CD8-positive, alpha-beta memory T cell (primary cell): ENCODE results near the gene THEMIS. TPM values are rescaled to one million over a fixed set of nuclear protein-coding genes. Genes with fewer than 3 reads are reported as not detected.
"Not testable (repeated sequence)": the region's sequence is repeated elsewhere in the genome, so short reads cannot be mapped to it uniquely, and the experiment has no call there.

Source experiments
- CTCF ChIA-PET: fragments of 350-600 bp; sonication (Branson Sonifier 250); formaldehyde crosslinking; loops from one replicate; lab custom pipeline; 2021; ENCODE audit warnings: antibody characterized with exemption; lab: Charles Lee
- POLR2A ChIA-PET: fragments of 350-600 bp; sonication (Branson Sonifier 250); formaldehyde crosslinking; loops from one replicate; lab custom pipeline; 2021; ENCODE audit warnings: antibody characterized with exemption; lab: Charles Lee
- DNase-seq, 5 donors: peaks; one replicate each; pipeline versions ENCODE4 v3.0.0 to v3.0.0-alpha.2; 2020 to 2022; ENCODE audit warnings: mixed read lengths in 1 of 5
- H3K27ac ChIP-seq: one replicate; pipeline ENCODE4 v1.7.0; 2013; ENCODE audit warnings: low read depth, mild to moderate bottlenecking, low read length, moderate library complexity
- H3K27me3 ChIP-seq: 2 replicates; pipeline ENCODE4 v1.7.0; 2013; ENCODE audit warnings: low read length, mild to moderate bottlenecking; ENCODE audit not compliant: insufficient read depth, poor library complexity, severe bottlenecking
- H3K36me3 ChIP-seq: 2 replicates; pipeline ENCODE4 v1.7.0; 2013; ENCODE audit warnings: mild to moderate bottlenecking, low read length, moderate library complexity; ENCODE audit not compliant: insufficient read depth
- H3K4me1 ChIP-seq: 2 replicates; pipeline ENCODE4 v1.7.0; 2013; ENCODE audit warnings: mild to moderate bottlenecking, low read length, moderate library complexity; ENCODE audit not compliant: insufficient read depth
- H3K4me3 ChIP-seq: 2 replicates; pipeline ENCODE4 v1.7.0; 2013; ENCODE audit warnings: mild to moderate bottlenecking, low read length
- H3K9me3 ChIP-seq: 2 replicates; pipeline ENCODE4 v1.7.0; 2013; ENCODE audit warnings: mild to moderate bottlenecking, low read length
- H3K27ac Mint-ChIP-seq, 8 donors: one replicate each; pipeline ENCODE4 v1.8.0; 2020 to 2021; ENCODE audit warnings: mixed read lengths in 8 of 8, mild to moderate bottlenecking in 6 of 8, inconsistent platforms in 3 of 8, moderate library complexity in 3 of 8
- H3K27me3 Mint-ChIP-seq, 2 donors: one replicate each; pipeline ENCODE4 v1.8.0; 2020 to 2021; ENCODE audit warnings: mixed read lengths in 2 of 2, mild to moderate bottlenecking in 1 of 2, moderate library complexity in 1 of 2
- H3K36me3 Mint-ChIP-seq, 3 donors: one replicate each; pipeline ENCODE4 v1.8.0; 2020 to 2021; ENCODE audit warnings: mixed read lengths in 3 of 3, inconsistent platforms in 1 of 3, mild to moderate bottlenecking in 1 of 3
- H3K4me1 Mint-ChIP-seq, 3 donors: one replicate each; pipeline ENCODE4 v1.8.0; 2020 to 2021; ENCODE audit warnings: mixed read lengths in 3 of 3, inconsistent platforms in 1 of 3, mild to moderate bottlenecking in 1 of 3
- H3K4me3 Mint-ChIP-seq, 7 donors: one replicate each; pipeline ENCODE4 v1.8.0; 2020 to 2021; ENCODE audit warnings: mixed read lengths in 7 of 7, mild to moderate bottlenecking in 6 of 7, moderate library complexity in 4 of 7, inconsistent platforms in 2 of 7
- H3K9me3 Mint-ChIP-seq, 5 donors: one replicate each; pipeline ENCODE4 v1.8.0; 2020 to 2022; ENCODE audit warnings: mixed read lengths in 5 of 5, mild to moderate bottlenecking in 3 of 5, moderate library complexity in 2 of 5, inconsistent platforms in 1 of 5
- polyA plus RNA-seq: library from polyadenylated mRNA; unstranded; fragments of 300-500 nt; fragmentation: Illumina TruSeq; gene quantifications from one replicate; pipeline ENCODE4 v1.2.3, GENCODE V29; 2021
- total RNA-seq, 2 experiments: library from RNA; stranded (reverse); gene quantifications; one replicate each; pipeline ENCODE4 v1.2.3, GENCODE V29; 2021

THEMIS gene
- total and polyA plus RNA-seq, 3 experiments from 2014 or later: 39.9 to 107 (median 40.6) TPM

- not testable (repeated sequence) for H3K4me3 ChIP-seq, DNase-seq, H3K27me3 ChIP-seq, H3K36me3 ChIP-seq, H3K27me3 Mint-ChIP-seq, H3K27ac ChIP-seq, H3K9me3 ChIP-seq, H3K27ac Mint-ChIP-seq, H3K4me3 Mint-ChIP-seq
- peaks cover 39% of the 10 kb centered on the region for H3K4me1 ChIP-seq
- peaks cover 39 to 44% (median 44%) of the 10 kb centered on the region in 3 donors for H3K4me1 Mint-ChIP-seq
- CTCF ChIA-PET: interaction anchor here (0.7 to 1.6 kb wide), 2 partner anchors 9 to 20 kb away, joined by 3 read pairs; no protein-coding TSS in a partner anchor
- H3K36me3 Mint-ChIP-seq: peaks cover 0 to 20% (median 2%) of the 10 kb centered on the region in 3 donors
- POLR2A ChIA-PET: interaction anchor here (0.5 kb wide), 1 partner anchor 320 kb away, joined by 3 read pairs; no protein-coding TSS in a partner anchor
- H3K9me3 Mint-ChIP-seq: peaks cover 6 to 16% (median 8%) of the 10 kb centered on the region in 5 donors
These were observed 25.6 kb upstream of the THEMIS start for GRCh38 chr6:127926441-127926840.

GRCh38 chr6:127924440-127924839 is 23.6 kb upstream of the THEMIS start:
- H3K27me3 ChIP-seq: no peaks in the 10 kb centered on the region
- H3K4me3 ChIP-seq: no peak overlapping the region
- no peak for DNase-seq
- ChIA-PET POLR2A (no interaction called here), CTCF (interaction anchor here (1.8 kb wide), 1 partner anchor 10 kb away, joined by 6 read pairs; no protein-coding TSS in a partner anchor)
- Mint-ChIP-seq H3K36me3 (peaks cover 0 to 20% (median 2%) of the 10 kb centered on the region in 3 donors), H3K4me3 (peak overlapping the region in 2 of 7 donors; percentile 2 to 3), H3K27ac (peak overlapping the region in 5 of 8 donors; percentile 6 to 43 (median 25)), H3K4me1 (peaks cover 55 to 64% (median 61%) of the 10 kb centered on the region in 3 donors), H3K9me3 (peaks cover 6 to 14% (median 8%) of the 10 kb centered on the region in 5 donors), H3K27me3 (no peaks in the 10 kb centered on the region)
- H3K4me1 ChIP-seq: peaks cover 59% of the 10 kb centered on the region
- H3K9me3 ChIP-seq: no peaks in the 10 kb centered on the region
- H3K36me3 ChIP-seq: no peaks in the 10 kb centered on the region
- H3K27ac ChIP-seq: no peak overlapping the region

DNA sequence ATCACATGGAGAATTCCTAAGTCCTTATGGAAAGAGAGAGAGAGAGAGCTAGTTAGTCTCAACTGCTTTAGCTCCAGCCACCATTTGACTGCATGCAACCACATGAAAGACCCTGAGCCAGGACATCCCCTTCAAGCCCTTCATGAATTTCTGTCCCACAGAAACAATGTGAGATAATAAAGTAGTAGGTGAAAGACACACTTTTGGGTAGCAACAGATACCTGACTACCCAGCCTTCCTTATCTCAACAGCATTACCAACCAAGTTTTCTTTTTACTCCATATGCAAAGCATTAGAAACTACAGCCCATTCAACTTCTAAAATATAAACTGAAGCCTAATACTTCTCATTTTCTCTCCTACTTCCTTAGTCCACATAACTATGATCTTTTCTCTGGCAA is 23.2 kb upstream of the THEMIS start:
- Histone ChIP-seq H3K9me3 (no peaks in the 10 kb centered on the region), H3K36me3 (no peaks in the 10 kb centered on the region), H3K27ac (no peak overlapping the region), H3K4me1 (peaks cover 64% of the 10 kb centered on the region), H3K4me3 (no peak overlapping the region), H3K27me3 (no peaks in the 10 kb centered on the region)
- Mint-ChIP-seq H3K4me1 (peaks cover 60 to 68% (median 66%) of the 10 kb centered on the region in 3 donors), H3K4me3 (peak overlapping the region in 2 of 7 donors; percentile 2 to 3), H3K27me3 (no peaks in the 10 kb centered on the region), H3K36me3 (peaks cover 0 to 19% (median 2%) of the 10 kb centered on the region in 3 donors), H3K27ac (peak overlapping the region in 5 of 8 donors; percentile 6 to 30 (median 18)), H3K9me3 (peaks cover 6 to 14% (median 8%) of the 10 kb centered on the region in 5 donors)
- CTCF ChIA-PET: interaction anchor here (1.8 kb wide), 1 partner anchor 10 kb away, joined by 6 read pairs; no protein-coding TSS in a partner anchor
- DNase-seq: no peak
- POLR2A ChIA-PET: no interaction called here

DNA sequence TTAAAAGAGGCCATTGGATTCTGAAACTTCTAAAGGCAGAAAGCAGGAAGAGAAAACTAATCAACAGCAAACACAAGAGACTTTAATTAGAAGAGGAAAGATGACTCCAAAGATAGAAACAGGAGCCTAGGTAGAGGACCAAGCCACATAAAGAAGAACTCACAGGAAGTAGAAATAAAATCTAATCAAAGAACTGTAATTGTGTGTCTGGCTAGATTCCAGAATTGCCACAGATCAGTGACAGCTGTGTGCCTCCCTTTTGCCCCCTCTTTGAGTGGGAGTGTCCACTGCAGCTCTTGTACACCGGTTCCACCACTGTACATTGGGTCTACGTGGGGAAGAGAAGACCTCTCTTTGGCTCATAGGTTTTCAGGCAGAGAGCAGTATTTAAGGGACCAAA is 22.3 kb upstream of the THEMIS start:
- Mint-ChIP-seq H3K9me3 (peaks cover 0 to 12% (median 4%) of the 10 kb centered on the region in 5 donors), H3K27ac (peak overlapping the region in 4 of 8 donors; percentile 46 to 85 (median 75)), H3K4me3 (peak overlapping the region in 6 of 7 donors; percentile 12 to 78 (median 45)), H3K36me3 (peaks cover 2 to 10% (median 3%) of the 10 kb centered on the region in 3 donors), H3K4me1 (peaks cover 66 to 74% (median 72%) of the 10 kb centered on the region in 3 donors), H3K27me3 (no peaks in the 10 kb centered on the region)
- ChIA-PET POLR2A (no interaction called here), CTCF (interaction anchor here (1.3 kb wide), 1 partner anchor 12 kb away, joined by 3 read pairs; no protein-coding TSS in a partner anchor)
- Histone ChIP-seq H3K9me3 (no peaks in the 10 kb centered on the region), H3K4me1 (peaks cover 67% of the 10 kb centered on the region), H3K27me3 (no peaks in the 10 kb centered on the region), H3K27ac (no peak overlapping the region), H3K4me3 (no peak overlapping the region), H3K36me3 (no peaks in the 10 kb centered on the region)
- peak in 1 of 5 donors; percentile 48 for DNase-seq

DNA sequence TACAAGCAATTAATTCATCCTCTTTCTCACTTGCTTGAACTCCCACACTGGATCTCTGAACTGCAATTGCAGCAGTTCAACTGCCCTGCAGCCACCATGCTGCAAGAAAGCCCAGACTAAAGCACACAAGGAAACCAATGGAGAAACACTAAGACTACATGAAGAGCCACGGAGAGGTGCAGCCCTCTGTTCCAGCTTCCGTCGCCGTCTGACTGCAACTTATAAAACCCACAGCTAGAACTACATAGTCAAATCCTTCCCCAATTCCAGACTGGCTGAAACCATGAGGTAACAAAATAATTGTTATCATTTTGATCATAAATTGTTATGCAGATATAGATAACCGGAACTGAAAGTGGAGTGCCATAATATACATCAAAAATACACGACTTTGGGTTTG is 21.1 kb upstream of the THEMIS start:
- Histone ChIP-seq H3K9me3 (no peaks in the 10 kb centered on the region), H3K36me3 (no peaks in the 10 kb centered on the region), H3K27ac (no peak overlapping the region), H3K27me3 (no peaks in the 10 kb centered on the region), H3K4me1 (peaks cover 73% of the 10 kb centered on the region), H3K4me3 (no peak overlapping the region)
- Mint-ChIP-seq H3K4me3 (peak overlapping the region; percentile 60 to 78 (median 68)), H3K4me1 (peaks cover 74 to 80% (median 74%) of the 10 kb centered on the region in 3 donors), H3K27me3 (no peaks in the 10 kb centered on the region), H3K36me3 (peaks cover 2 to 13% (median 5%) of the 10 kb centered on the region in 3 donors), H3K27ac (peak overlapping the region in 6 of 8 donors; percentile 34 to 82 (median 68)), H3K9me3 (peaks cover 0 to 7% (median 3%) of the 10 kb centered on the region in 5 donors)
- POLR2A ChIA-PET: interaction anchor here (1.5 kb wide), 1 partner anchor 13 kb away, joined by 4 read pairs; no protein-coding TSS in a partner anchor
- CTCF ChIA-PET: interaction anchor here (0.9 to 1.3 kb wide), 3 partner anchors 13 to 66 kb away, joined by 3 to 4 read pairs (median 3); no protein-coding TSS in a partner anchor
- no peak for DNase-seq

DNA sequence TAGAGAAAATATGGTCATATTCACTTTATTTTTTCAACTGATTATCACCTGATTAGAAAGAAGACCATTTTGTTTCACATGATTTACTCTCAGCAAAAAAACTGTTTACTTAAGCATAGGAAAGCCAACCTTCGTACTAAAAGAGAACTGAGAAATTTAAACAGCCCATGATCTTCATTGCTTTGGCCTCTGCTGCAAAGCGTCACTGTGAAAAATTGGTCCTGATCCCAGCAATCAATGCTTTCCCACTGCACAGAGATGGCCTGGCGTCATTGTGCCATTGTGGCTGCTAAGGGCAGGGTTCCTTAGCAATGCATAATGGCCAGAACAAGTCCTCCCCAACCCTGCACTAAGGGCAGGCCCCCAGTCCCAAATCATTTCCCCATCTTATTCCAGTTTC is 19.9 kb upstream of the THEMIS start:
- no peak for DNase-seq
- Mint-ChIP-seq H3K27ac (peak overlapping the region in 3 of 8 donors; percentile 32 to 73 (median 64)), H3K4me1 (peaks cover 82 to 88% (median 82%) of the 10 kb centered on the region in 3 donors), H3K4me3 (peak overlapping the region in 2 of 7 donors; percentile 37 to 49), H3K27me3 (no peaks in the 10 kb centered on the region), H3K9me3 (peaks cover 0 to 3% (median 2%) of the 10 kb centered on the region in 5 donors), H3K36me3 (peaks cover 2 to 20% (median 2%) of the 10 kb centered on the region in 3 donors)
- Histone ChIP-seq H3K9me3 (no peaks in the 10 kb centered on the region), H3K4me3 (no peak overlapping the region), H3K27ac (no peak overlapping the region), H3K36me3 (no peaks in the 10 kb centered on the region), H3K27me3 (no peaks in the 10 kb centered on the region), H3K4me1 (peaks cover 81% of the 10 kb centered on the region)
- ChIA-PET POLR2A (interaction anchor here (1.0 kb wide), 1 partner anchor 20 kb away, joined by 4 read pairs; the partner anchor contains the start of gene THEMIS), CTCF (interaction anchor here (0.6 to 1.1 kb wide), 2 partner anchors 32 to 65 kb away, joined by 3 to 4 read pairs; no protein-coding TSS in a partner anchor)

- Mint-ChIP-seq H3K27ac (peak overlapping the region; percentile 77 to 98 (median 90)), H3K27me3 (no peaks in the 10 kb centered on the region), H3K4me3 (peak overlapping the region; percentile 92 to 99 (median 96)), H3K9me3 (no peaks in the 10 kb centered on the region), H3K36me3 (peaks cover 0 to 32% (median 6%) of the 10 kb centered on the region in 3 donors), H3K4me1 (peaks cover 80 to 84% (median 81%) of the 10 kb centered on the region in 3 donors)
- Histone ChIP-seq H3K27ac (peak overlapping the region; percentile 7), H3K27me3 (no peaks in the 10 kb centered on the region), H3K4me1 (peaks cover 65% of the 10 kb centered on the region), H3K4me3 (peak overlapping the region; percentile 61), H3K9me3 (no peaks in the 10 kb centered on the region), H3K36me3 (no peaks in the 10 kb centered on the region)
- ChIA-PET CTCF (interaction anchor here (0.7 to 3.0 kb wide), 13 partner anchors 10 to 64 kb away, joined by 3 to 15 read pairs (median 4); partner anchors contain the start of gene THEMIS), POLR2A (interaction anchor here (0.7 to 3.8 kb wide), 12 partner anchors 11 to 98 kb away, joined by 3 to 39 read pairs (median 4); partner anchors contain the start of gene THEMIS)
- peak in 3 of 5 donors; percentile 49 to 80 (median 62) for DNase-seq
These were observed 17.9 kb upstream of the THEMIS start for GRCh38 chr6:127918506-127919427.
